B cell (primary cell): ENCODE results near the gene KCNH5.

Source experiments
- CTCF ChIP-seq: fragments of 200-600 bp; IDR thresholded peaks from one replicate; pipeline ENCODE4 v1.8.0; 2022; ENCODE audit warnings: antibody characterized with exemption, mild to moderate bottlenecking
- EZH2 ChIP-seq: IDR thresholded peaks from 2 replicates; pipeline ENCODE4 v1.6.1; 2012; ENCODE audit warnings: borderline replicate concordance, low read depth, mild to moderate bottlenecking, moderate library complexity, low read length; ENCODE audit not compliant: insufficient read depth, poor library complexity, severe bottlenecking

- TF ChIP-seq EZH2 (no peak), CTCF (no peak)
Observed at GRCh38 chr14:62682208-62682607, 363.1 kb downstream of the KCNH5 start.
